ENCODE measurements around the gene KRT6C.

The KRT6C gene

GRCh38 chr12:52464897-52465296, 8.7 kb downstream of the KRT6C start:
- H3K9me3 ChIP-seq (ENCODE audit: control insufficient read depth, insufficient read depth, low read depth, low read length) = no peaks in the 10 kb centered on the region
- TF ChIP-seq ZNF791 (tag by site-specific recombination; IDR thresholded peaks at IDR 0.05) = no peak
- no peak for TF ChIP-seq ZNF394 (tag by site-specific recombination; IDR thresholded peaks at IDR 0.05; ENCODE audit: borderline replicate concordance)
- no peak for TF ChIP-seq ZNF23 (tag by site-specific recombination; IDR thresholded peaks at IDR 0.05; ENCODE audit: borderline replicate concordance)
- TF ChIP-seq ZNF585B (tag by site-specific recombination; IDR thresholded peaks at IDR 0.05) = no peak
- TF ChIP-seq KLF1 (tag by site-specific recombination; IDR thresholded peaks at IDR 0.05) = no peak
- no peak for TF ChIP-seq ZNF692 (tag by site-specific recombination; IDR thresholded peaks at IDR 0.05)
- TF ChIP-seq ZNF660 (tag by site-specific recombination; IDR thresholded peaks at IDR 0.05) = no peak
- TF ChIP-seq ZNF654 (tag by site-specific recombination; IDR thresholded peaks at IDR 0.05; ENCODE audit: low read depth) = no peak
- TF ChIP-seq ZNF830 (tag by site-specific recombination; IDR thresholded peaks at IDR 0.05; ENCODE audit: low read depth) = no peak
- no peak for TF ChIP-seq ZNF473 (tag by site-specific recombination; IDR thresholded peaks at IDR 0.05)
- no peak for TF ChIP-seq MEIS1 (CRISPR knock-in tag; IDR thresholded peaks at IDR 0.05; ENCODE audit: borderline replicate concordance)
- no peak for TF ChIP-seq SP2 (tag by site-specific recombination; IDR thresholded peaks at IDR 0.05)
- no peak for TF ChIP-seq ZSCAN5A (tag by site-specific recombination; IDR thresholded peaks at IDR 0.05)
- TF ChIP-seq, protein P1, sequence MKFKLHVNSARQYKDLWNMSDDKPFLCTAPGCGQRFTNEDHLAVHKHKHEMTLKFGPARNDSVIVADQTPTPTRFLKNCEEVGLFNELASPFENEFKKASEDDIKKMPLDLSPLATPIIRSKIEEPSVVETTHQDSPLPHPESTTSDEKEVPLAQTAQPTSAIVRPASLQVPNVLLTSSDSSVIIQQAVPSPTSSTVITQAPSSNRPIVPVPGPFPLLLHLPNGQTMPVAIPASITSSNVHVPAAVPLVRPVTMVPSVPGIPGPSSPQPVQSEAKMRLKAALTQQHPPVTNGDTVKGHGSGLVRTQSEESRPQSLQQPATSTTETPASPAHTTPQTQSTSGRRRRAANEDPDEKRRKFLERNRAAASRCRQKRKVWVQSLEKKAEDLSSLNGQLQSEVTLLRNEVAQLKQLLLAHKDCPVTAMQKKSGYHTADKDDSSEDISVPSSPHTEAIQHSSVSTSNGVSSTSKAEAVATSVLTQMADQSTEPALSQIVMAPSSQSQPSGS (tag by site-specific recombination; IDR thresholded peaks at IDR 0.05; ENCODE audit: low read depth) = no peak
- TF ChIP-seq ELK4 (IDR thresholded peaks at IDR 0.05; ENCODE audit: borderline replicate concordance, low read depth, low read length) = no peak
- TF ChIP-seq ZSCAN30 (tag by site-specific recombination; IDR thresholded peaks at IDR 0.05) = no peak
- TF ChIP-seq ZNF223 (tag by site-specific recombination; IDR thresholded peaks at IDR 0.05) = no peak
- ChIA-PET POLR2A (no interaction called here), CTCF (interaction anchor here (0.6 kb wide), 2 partner anchors 28 to 45 kb away, joined by 3 to 5 read pairs; no protein-coding TSS in a partner anchor)
- no peak overlapping the region for H3K27ac ChIP-seq (ENCODE audit: extremely low read depth, low read depth, low read length)
- no peak overlapping the region for H3K4me3 ChIP-seq (ENCODE audit: low read depth, low read length)
- no peaks in the 10 kb centered on the region for H3K4me1 ChIP-seq (ENCODE audit: control insufficient read depth, insufficient read depth, low read length)
- H3K36me3 ChIP-seq (ENCODE audit: control insufficient read depth in 2 of 2, insufficient read depth in 1 of 2, low read length in 2 of 2) = no peaks in the 10 kb centered on the region

- Histone ChIP-seq H3K9me3 (ENCODE audit: control insufficient read depth, insufficient read depth, low read depth, low read length) (no peaks in the 10 kb centered on the region), H3K4me3 (ENCODE audit: low read depth, low read length) (no peak overlapping the region), H3K36me3 (ENCODE audit: control insufficient read depth in 2 of 2, insufficient read depth in 1 of 2, low read length in 2 of 2) (no peaks in the 10 kb centered on the region), H3K27ac (ENCODE audit: extremely low read depth, low read depth, low read length) (no peak overlapping the region), H3K4me1 (ENCODE audit: control insufficient read depth, insufficient read depth, low read length) (no peaks in the 10 kb centered on the region)
- ChIA-PET POLR2A (no interaction called here), CTCF (interaction anchor here (1.1 kb wide), 1 partner anchor 516 kb away, joined by 3 read pairs; no protein-coding TSS in a partner anchor)
- TF ChIP-seq ZNF18 (tag by site-specific recombination; IDR thresholded peaks at IDR 0.05) (no peak), ZNF10 (tag by site-specific recombination; IDR thresholded peaks at IDR 0.05) (no peak), ZNF341 (tag by site-specific recombination; IDR thresholded peaks at IDR 0.05; ENCODE audit: low read depth) (no peak), ZNF175 (tag by site-specific recombination; IDR thresholded peaks at IDR 0.05) (no peak), ZNF354C (tag by site-specific recombination; IDR thresholded peaks at IDR 0.05; ENCODE audit: borderline replicate concordance, low read depth) (no peak), ZNF692 (tag by site-specific recombination; IDR thresholded peaks at IDR 0.05) (no peak)
- TF ChIP-seq, protein P2, sequence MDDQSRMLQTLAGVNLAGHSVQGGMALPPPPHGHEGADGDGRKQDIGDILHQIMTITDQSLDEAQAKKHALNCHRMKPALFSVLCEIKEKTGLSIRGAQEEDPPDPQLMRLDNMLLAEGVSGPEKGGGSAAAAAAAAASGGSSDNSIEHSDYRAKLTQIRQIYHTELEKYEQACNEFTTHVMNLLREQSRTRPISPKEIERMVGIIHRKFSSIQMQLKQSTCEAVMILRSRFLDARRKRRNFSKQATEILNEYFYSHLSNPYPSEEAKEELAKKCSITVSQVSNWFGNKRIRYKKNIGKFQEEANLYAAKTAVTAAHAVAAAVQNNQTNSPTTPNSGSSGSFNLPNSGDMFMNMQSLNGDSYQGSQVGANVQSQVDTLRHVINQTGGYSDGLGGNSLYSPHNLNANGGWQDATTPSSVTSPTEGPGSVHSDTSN (CRISPR knock-in tag; IDR thresholded peaks at IDR 0.05) = no peak
These were observed 11.9 kb downstream of the KRT6C start for GRCh38 chr12:52461693-52462092.

Measured in HEK293 (cell line).